ELF-1 (cell line): ENCODE measurements around the gene PABPC1L2B.
"Not testable (repeated sequence)": the region's sequence is repeated elsewhere in the genome, so short reads cannot be mapped to it uniquely, and the experiment has no call there.

Source experiments
- DNase-seq: peaks from one replicate; pipeline ENCODE4 v3.0.0-alpha.2; 2016; ENCODE audit warnings: low read depth, low spot score

The PABPC1L2B gene

DNA sequence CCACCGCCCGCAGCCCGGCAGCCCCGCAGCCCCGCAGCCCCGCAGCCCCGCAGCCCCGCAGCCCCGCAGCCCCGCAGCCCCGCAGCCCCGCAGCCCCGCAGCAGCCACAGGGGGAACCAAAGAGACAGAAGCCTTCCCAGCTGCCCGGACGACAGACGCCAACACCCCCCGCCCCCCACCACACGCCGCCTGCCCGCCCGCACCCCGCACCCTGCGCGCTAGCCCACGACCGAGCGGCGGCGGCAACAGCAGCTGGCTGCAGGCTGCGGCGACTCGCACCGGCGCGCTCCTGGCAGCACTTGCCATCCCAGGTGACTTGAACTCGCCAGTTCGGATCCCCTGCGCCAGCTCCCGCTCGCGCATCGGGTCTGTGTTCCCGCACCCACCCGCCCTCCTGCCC is at the start of gene PABPC1L2B:
PABPC1L2B (plus strand) TSS at position 207 of the 400 bp plus-strand sequence. CDS start 704 bp downstream, outside the sequence.
- DNase-seq: not testable (repeated sequence)

DNA sequence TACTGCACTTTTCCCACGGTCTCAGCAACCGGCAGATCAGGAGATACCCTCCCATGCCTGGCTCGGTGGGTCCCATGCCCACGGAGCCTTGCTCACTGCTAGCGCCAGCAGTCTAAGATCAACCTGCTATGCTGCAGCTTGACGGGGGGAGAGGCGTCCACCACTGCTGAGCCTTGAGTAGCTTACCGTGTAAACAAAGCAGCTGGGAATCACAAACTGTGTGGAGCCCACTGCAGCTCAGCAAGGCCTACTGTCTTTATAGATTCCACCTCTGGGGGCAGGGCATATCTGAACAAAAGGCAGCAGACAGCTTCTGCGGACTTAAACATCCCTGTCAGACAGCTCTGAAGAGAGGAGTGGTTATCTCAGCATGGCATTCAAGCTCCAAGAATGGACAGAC is 42.8 kb upstream of the PABPC1L2B start:
- not testable (repeated sequence) for DNase-seq

DNA sequence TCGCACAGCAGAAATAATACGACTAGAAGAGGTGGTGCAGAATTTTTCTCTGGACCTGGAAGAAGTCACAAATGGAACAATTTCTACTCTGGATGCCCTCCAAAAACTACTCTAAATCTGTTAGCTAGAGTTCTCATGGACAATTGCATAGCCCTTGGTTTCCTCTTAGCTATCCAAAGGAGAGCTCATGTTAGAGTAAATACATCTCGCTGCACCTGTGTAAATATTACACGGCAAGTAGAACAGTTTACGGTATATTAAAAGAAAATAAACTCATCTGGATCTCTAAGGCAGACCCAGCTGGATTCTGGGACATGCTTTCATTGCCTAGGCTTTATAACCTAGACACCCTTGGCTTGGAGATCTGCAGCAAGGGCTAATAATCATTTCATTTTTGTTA is 30.9 kb upstream of the PABPC1L2B start:
- DNase-seq: not testable (repeated sequence)

DNA sequence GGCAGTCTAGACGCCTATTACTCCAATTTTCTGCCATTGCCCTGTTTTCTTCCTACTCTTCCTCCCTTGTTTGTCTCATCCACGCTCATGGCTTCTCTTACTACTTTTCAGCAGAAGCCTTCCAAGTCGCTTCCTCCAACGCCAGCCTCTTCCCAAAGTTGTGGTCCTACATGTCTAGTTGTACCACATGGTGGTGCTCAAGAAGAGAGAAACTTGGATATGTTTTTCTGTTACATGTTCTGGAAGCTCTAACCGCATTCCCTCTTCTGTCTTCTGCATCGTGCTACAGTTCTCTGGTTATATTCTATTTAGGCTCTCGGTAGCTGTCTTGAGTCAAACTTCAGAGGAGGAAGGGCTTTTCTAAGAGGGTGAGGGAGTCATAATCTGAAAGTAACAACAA is 27.9 kb upstream of the PABPC1L2B start:
- not testable (repeated sequence) for DNase-seq

DNA sequence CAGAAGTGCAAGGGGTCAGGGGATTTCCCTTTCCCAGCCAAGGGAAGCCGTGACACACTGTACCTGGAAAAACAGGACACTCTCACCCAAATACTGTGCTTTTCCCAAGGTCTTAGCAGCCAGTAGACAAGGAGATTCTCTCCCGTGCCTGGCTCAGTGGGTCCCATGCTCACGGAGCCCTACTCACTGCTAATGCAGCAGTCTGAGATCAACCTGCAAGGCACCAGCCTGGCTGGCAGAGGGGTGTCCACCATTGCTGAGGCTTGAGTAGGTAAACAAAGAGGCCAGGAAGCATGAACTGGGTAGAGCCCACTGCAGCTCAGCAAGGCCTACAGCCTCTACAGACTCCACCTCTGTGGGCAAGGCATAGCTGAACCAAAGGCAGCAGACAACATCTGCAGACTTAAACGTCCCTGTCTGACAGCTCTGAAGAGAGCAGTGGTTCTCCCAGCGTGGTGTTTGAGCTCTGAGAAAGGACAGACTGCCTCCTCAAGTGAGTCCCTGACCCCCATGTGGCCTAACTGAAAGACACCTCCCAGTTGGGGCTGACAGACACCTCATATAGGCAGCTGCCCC is 21.8 kb upstream of the PABPC1L2B start:
- not testable (repeated sequence) for DNase-seq

DNA sequence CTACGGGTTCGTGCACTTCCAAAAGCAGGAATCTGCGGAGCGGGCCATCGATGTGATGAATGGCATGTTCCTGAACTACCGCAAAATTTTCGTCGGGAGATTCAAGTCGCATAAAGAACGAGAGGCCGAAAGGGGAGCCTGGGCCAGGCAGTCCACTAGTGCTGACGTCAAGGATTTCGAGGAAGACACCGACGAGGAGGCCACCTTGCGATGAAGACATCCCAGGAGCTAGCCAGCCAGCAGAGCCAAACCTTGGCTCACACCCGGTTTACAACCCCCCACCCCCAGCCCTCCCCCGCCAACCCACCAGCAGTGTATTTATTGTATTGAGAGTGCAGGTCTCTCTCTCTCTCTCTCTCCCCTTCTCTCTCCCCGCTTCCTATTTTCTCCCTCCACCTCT is 1.3 kb downstream of the PABPC1L2B start:
- not testable (repeated sequence) for DNase-seq

DNA sequence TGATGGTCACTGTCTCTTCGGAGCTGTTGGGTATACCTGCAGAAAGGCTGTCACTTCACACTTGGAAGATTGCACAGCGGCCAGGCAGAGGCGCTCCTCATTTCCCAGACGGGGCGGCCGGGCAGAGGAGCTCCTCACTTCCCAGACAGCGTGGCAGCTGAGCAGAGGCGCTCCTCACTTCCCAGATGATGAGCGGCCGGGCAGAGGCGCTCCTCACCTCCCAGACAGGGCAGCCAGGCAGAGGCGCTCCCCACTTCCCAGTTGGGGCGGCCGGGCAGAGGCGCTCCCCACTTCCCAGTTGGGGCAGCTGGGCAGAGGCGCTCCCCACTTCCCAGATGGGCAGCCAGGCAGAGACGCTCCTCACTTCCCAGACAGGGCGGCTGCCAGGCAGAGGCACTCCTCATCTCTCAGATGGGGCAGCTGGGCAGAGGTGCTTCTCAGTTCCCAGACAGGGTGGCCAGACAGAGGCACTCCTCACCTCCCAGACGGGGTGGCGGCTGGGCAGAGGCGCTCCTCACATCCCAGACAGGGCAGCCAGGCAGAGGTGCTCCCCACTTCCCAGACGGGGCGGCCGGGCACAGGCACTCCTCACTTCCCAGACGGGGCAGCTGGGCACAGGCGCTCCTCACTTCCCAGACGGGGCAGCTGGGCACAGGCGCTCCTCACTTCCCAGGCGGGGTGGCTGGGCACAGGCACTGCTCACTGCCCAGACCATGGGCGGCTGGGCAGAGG is 18.8 kb downstream of the PABPC1L2B start:
- DNase-seq: no peak

DNA sequence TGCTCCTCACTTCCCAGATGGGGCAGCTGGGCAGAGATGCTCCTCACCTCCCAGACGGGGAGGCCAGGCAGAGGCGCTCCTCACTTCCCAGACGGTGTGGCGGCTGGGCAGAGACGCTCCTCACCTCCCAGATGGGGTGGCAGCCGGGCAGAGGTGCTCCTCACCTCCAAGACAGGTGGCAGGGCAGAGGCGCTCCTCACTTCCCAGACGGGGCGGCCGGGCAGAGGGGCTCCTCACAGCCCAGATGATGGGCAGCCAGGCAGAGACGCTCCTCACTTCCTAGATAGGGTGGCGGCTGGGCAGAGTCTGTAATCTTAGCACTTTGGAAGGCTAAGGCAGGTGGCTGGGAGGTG is 19.3 kb downstream of the PABPC1L2B start:
- DNase-seq: not testable (repeated sequence)

DNA sequence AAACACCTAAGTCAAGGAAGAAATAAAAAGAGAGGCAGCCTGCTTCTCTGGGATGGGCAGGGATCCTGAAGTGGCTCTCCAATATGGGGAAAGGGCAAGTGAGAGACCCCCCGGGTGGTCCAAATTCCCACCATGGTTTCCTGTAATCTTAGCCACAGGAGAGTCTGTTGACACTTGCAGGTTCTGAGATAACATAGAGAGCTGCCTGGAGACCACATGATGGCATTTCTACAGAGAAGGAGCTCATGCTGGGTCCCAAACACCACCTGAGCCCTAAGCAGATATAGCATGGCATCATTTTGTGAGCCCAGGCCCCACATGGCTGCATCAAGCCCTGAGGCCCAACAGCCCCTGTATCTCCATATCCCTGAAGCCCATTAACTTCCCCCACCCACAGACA is 26.1 kb downstream of the PABPC1L2B start:
- DNase-seq: no peak
